GM21717 (cell line): ENCODE results near the gene AP2A1.
A peak's percentile ranks its signal among the peaks of the same experiment; 100 is the strongest.
"Not testable (repeated sequence)": the region's sequence is repeated elsewhere in the genome, so short reads cannot be mapped to it uniquely, and the experiment has no call there.

Experiments used
- ATAC-seq: cut with Tn5 transposase; IDR thresholded peaks from one replicate; pipeline ENCODE4 v1.9.1; 2021; ENCODE audit warnings: mild to moderate bottlenecking, moderate library complexity; ENCODE audit not compliant: unreplicated experiment

AP2A1 gene

GRCh38 chr19:49811328-49811727 is 44.5 kb downstream of the AP2A1 start:
- no peak for ATAC-seq

- ATAC-seq = no peak
These were observed 45.7 kb downstream of the AP2A1 start for GRCh38 chr19:49812452-49812996.

DNA sequence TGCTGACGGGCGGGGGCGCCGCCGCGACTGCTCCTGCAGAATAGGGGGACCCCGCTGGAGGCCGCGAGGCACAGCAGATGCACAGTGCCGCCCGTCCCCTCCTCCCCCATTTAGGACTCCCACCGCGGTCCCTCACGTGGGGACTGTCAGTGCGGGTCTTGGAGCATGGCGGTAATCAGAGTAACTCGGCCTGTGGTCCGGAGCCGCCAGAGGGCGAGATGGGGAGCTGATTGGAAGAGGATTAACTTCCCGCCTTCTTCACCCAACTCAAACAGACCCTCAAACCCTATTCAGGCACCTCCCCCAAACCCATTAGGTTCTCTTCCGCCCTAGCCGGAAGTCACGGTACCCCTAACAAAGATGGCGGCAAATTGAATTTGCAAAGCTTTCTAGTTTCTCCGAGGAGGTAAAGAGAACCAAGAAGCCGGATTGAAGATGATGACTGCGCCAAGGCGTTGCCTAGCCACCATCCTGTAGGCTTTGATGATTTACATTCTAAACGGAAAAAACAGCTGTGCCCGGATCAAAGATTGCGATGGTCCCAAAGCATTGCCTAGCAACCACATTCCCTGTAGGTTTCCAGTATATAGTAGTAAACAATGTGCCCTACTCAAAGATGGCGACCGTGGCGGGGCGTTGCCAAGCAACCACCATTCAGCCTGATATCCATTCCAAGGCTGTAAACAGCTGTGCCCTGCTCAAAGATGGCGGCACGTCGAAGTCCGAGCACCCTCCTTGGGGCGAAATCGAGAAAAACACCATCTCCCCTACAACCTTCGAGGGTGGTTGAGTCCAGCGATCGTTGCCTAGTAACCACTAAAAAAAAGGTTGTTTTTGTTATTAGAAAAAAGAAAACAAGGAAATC is 46.4 kb downstream of the AP2A1 start, which contains the start of gene FUZ:
TSS of gene FUZ (minus strand) at position 296 of the 865 bp plus-strand sequence. CDS start at position 110, 186 bp downstream.
- peak; percentile 40 for ATAC-seq

GRCh38 chr19:49814010-49814409 is 47.2 kb downstream of the AP2A1 start:
- no peak for ATAC-seq

- no peak for ATAC-seq
These were observed 49.8 kb downstream of the AP2A1 start for GRCh38 chr19:49816590-49816989.

DNA sequence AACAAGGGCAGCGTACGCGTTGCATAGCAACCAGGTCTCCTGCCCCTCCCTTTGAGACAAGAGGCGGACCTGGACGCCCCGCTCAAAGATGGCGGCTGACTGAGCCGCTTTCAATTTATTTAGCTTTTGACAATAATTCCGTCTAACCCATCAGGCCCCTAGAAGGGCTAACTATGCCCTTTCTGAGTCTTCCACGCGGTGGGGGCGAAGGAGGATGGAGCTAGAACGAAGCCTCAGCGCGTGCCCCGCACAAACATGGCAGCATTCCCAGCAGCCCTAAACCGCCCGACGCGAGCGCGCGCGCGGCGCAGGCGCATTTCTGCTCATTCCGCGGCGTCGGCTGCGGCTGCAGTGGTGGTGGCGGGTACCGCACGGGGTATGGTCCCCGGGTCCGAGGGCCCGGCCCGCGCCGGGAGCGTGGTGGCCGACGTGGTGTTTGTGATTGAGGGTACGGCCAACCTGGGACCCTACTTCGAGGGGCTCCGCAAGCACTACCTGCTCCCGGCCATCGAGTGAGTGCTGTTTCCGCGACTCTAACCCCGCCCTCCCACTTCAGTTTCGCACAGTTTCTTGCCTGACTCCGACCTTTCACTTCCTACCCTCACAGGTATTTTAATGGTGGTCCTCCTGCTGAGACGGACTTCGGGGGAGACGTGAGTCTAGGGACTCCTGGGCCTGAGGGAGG is 51.3 kb downstream of the AP2A1 start, which contains the start of gene MED25:
TSS of gene MED25 (plus strand) at position 326 of the 685 bp plus-strand sequence. CDS start at position 379, 53 bp downstream.
- ATAC-seq = peak; percentile 57

DNA sequence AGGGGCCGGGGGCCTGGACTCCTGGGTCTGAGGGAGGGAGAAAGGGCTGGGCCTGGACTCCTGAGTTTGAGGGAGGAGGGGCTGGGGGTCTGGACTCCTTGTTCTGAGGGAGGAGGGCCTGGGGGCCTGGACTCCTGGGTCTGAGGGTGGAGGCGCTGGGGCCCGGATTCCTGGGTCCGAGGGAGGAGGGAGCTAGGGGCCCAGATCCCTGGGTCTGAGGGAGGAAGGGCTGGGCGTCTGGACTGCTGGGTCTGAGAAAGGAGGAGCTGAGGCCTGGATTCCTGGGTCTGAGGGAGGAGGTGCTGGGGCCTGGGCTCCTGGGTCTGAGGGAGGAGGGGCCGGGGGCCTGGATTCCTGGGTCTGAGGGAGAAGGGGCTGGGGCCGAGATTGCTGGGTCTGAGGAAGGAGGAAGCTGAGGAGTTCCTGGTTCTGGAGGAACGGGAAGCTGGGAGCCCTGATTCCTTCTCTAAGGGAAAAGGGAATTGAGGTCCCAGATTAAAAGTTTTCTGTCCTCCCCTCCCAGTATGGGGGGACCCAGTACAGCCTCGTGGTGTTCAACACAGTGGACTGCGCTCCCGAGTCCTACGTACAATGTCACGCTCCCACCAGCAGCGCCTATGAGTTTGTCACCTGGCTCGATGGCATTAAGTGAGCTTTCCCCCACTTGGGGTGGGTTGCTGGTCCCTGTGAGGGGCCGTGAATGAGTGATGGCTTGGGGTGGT is 52.0 kb downstream of the AP2A1 start:
- no peak for ATAC-seq

DNA sequence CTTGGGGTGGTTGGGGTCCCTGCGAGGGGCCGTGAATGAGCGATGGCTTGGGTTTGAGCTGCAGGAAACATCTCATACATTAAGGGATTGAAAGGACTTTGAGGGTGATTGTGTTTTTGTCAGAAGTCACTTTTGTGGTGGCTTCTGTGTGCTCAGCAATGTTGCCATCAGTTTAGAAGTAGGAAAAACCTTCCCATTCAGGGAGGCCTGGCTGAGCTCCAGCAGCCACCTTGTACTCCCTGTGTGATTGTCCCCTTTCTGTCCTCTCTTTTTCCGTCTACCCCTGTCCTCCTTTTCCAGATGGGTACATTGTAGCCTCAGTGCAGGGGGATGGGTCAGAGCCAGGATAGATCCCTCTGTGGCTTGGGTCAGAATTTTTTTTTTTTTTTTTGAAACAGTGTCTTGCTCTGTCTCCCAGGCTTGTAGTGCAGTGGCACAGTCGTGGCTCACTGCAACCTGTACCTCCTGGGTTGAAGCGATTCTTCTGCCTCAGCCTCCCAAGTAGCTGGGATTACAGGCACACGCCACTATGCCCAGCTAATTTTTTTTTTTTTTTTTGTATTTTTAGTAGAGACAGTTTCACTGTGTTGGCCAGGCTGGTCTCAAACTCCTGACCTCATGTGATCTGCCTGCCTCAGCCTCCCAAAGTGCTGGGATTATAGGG is 52.8 kb downstream of the AP2A1 start:
- not testable (repeated sequence) for ATAC-seq

- no peak for ATAC-seq
These were observed 53.3 kb downstream of the AP2A1 start for GRCh38 chr19:49820125-49820524.

- no peak for ATAC-seq
These were observed 56.7 kb downstream of the AP2A1 start for GRCh38 chr19:49823472-49823871.

DNA sequence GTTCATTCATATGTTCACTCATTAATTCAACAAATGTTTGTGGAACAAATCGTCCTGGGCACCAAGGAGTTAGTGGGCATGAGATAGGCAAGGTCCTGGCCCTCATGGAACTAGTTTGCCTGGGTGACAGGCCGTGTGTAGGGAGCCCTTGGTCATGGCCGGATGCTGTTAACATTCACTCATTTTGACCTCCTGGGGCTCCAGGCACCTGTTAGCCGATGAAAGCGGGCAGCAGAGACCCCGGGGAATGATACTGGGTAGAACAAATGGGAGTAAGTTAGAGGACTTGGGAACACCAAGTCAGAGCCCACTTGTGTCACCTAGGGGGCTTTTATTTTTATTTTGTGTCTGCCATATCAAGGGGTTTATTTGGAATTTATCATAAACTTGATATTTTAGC is 57.9 kb downstream of the AP2A1 start:
- no peak for ATAC-seq

GRCh38 chr19:49827034-49827433 is 60.2 kb downstream of the AP2A1 start:
- no peak for ATAC-seq

- ATAC-seq = no peak
These were observed 62.4 kb downstream of the AP2A1 start for GRCh38 chr19:49829200-49829599.

DNA sequence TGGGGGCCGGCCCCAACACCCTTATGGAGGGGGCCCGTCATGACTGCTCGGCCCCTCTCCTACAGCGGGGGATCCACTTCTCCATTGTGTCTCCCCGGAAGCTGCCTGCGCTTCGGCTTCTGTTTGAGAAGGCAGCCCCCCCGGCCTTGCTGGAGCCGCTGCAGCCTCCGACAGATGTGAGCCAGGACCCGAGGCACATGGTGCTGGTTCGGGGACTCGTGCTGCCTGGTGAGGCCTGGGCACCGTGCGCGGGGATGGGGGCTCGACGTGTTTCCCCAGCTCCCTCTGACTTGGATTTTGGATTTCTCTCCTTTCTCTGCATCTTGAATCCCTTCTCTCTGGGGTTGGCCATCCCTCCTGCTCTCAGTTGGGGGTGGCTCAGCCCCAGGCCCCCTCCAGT is 62.9 kb downstream of the AP2A1 start:
- ATAC-seq = no peak

GRCh38 chr19:49830766-49831165 is 64.0 kb downstream of the AP2A1 start:
- ATAC-seq = no peak

DNA sequence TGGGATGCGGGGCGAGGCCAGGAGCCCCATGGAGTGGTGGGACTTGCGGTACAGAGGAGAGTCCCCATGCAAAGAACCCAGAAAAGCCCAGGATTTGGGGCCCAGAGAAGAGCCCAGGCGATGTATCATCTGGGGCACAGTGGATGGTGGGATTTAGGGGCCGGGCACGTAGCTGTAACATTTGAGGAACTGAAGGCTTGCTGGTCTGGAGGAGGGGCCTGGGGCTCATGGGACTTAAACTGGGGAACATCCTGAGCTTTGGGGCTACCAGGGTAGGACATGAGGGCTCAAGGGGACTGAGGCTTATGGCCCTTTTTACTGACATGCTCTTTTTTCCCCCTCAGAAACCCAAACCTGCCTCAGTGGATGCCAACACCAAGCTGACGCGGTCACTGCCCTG is 64.8 kb downstream of the AP2A1 start:
- ATAC-seq = no peak

DNA sequence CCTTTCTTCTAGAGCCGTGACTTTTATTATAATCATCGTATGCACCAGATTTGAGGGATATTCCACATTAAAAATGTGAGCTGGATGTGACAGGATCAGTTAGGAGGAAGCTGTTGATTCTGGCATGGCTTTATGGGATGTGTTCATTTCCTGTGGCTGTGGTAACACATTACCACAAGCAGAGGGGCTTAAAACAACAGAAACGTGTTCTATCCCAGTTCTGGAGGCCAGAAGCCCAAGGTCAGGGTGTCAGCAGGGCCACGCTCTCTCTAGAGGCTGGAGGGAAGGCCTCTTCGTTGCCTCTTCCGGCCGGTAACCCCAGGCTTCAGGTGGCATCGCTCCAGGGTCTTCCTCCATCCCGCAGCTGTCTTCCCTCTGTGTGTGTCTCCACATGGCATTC is 65.8 kb downstream of the AP2A1 start:
- no peak for ATAC-seq

DNA sequence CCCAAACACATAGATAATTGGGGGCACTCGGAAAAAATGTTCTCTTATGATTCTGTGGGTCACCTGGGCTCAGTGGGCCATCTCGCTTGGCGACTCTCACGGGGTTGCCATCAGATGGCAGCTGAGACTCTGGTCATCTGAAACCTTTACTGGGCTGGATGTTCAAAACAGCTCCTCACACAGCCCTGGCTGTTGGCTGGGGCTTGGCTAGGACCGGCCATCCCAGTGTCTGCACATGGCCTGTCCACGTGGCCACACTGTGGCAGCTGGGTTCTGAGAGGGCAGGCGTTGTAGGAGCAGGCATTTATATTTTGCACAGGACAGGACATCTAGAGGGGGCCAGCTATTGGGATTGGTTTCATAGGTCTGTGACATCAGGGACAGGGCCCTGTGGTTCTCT is 66.8 kb downstream of the AP2A1 start:
- no peak for ATAC-seq

DNA sequence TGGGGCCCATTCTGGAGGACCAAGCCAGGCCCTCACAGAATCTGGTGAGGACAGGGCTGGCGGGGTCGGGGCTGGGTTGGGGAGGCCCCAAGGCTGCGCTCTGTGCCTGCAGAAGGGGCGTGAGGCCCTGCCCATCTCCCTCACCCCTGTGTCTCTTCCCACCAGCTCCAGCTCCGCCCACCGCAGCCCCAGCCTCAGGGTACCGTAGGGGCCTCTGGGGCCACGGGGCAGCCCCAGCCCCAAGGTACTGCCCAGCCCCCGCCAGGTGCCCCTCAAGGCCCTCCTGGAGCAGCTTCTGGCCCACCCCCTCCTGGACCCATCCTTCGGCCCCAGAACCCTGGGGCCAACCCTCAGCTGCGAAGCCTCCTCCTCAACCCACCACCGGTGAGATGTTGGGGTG is 68.8 kb downstream of the AP2A1 start:
- ATAC-seq = no peak

- ATAC-seq = no peak
These were observed 69.6 kb downstream of the AP2A1 start for GRCh38 chr19:49836176-49837008.
